ENCODE data around the gene KIF3C. TPM values are rescaled to one million over a fixed set of nuclear protein-coding genes. Genes with fewer than 3 reads are reported as not detected.

The KIF3C gene
- total and polyA plus RNA-seq, 2 donors (not counting 3 experiments of a cell fraction or from before 2014, with no cell fraction given) = 11.4 to 40.7 TPM

- CTCF ChIA-PET = interaction anchor here (0.5 to 2.6 kb wide), 14 partner anchors 9 to 1001 kb away, joined by 3 to 17 read pairs (median 4); partner anchors contain the start of gene RAB10
- no peak overlapping the region for H2AFZ ChIP-seq (ENCODE audit: low read depth, low read length)
- no peaks in the 10 kb centered on the region for H3K9me1 ChIP-seq (replicated peaks; ENCODE audit: control insufficient read depth, extremely low read depth, insufficient read depth, low read length)
- TF ChIP-seq POLR2AphosphoS5 (IDR thresholded peaks at IDR 0.05; ENCODE audit: insufficient read depth, low read depth, low read length) (peak; percentile 80), JUN (IDR thresholded peaks at IDR 0.05; ENCODE audit: borderline replicate concordance, insufficient read depth, insufficient read length, low read depth) (peak; percentile 91), CTCF (IDR thresholded peaks at IDR 0.05; ENCODE audit: extremely low read depth in 1 of 2, insufficient read depth in 1 of 2, low read depth in 1 of 2, low read length in 2 of 2) (no peak), MYC (IDR thresholded peaks at IDR 0.05; ENCODE audit: low read depth, low read length) (no peak), FOS (IDR thresholded peaks at IDR 0.05; ENCODE audit: borderline replicate concordance, insufficient read depth, low read length) (peak; percentile 92)
- peaks cover 10% of the 10 kb centered on the region for H3K79me2 ChIP-seq (ENCODE audit: control insufficient read depth, insufficient read depth, low read length)
- intact Hi-C loops (cut with micrococcal nuclease) (loop anchor here (1.0 to 2.0 kb wide), 2 partner anchors 21 to 52 kb away; partner anchors contain the start of gene KIF3C), dilution Hi-C loops (cut with MboI; ENCODE audit: extremely low pct_ligation_motif_present, low sequenced_read_pairs) (no loop called here)
- H3K36me3 ChIP-seq (ENCODE audit: control insufficient read depth in 2 of 2, extremely low read depth in 1 of 2, insufficient read depth in 2 of 2, low read length in 2 of 2) = peaks cover 0 to 5% of the 10 kb centered on the region in 2 experiments
- FAIRE-seq (peak; percentile 99), DNase-seq (ENCODE audit: low read depth, low spot score) (peak; percentile 95)
- H3K27me3 ChIP-seq (ENCODE audit: control insufficient read depth in 2 of 2, insufficient read depth in 2 of 2, low read length in 2 of 2) = no peaks in the 10 kb centered on the region
- H3K4me2 ChIP-seq (ENCODE audit: insufficient read depth, low read length) = peak overlapping the region; percentile 69
- BruUV-seq (replicated peaks) = no TSS peak
- peak overlapping the region; percentile 58 for H3K27ac ChIP-seq (ENCODE audit: insufficient read depth, low read depth, low read length)
- no peaks in the 10 kb centered on the region for H3K9me3 ChIP-seq (replicated peaks; ENCODE audit: control insufficient read depth, insufficient read depth, low read length)
- no peaks in the 10 kb centered on the region for H4K20me1 ChIP-seq (replicated peaks; ENCODE audit: control insufficient read depth, extremely low read depth, insufficient read depth, low read length)
- H3K9ac ChIP-seq (replicated peaks; ENCODE audit: extremely low read depth, insufficient read depth, low read length) = no peak overlapping the region
- POLR2A ChIA-PET = interaction anchor here (0.9 to 1.3 kb wide), 3 partner anchors 16 to 72 kb away, joined by 3 to 4 read pairs (median 3); no protein-coding TSS in a partner anchor
- H3K4me1 ChIP-seq (ENCODE audit: control insufficient read depth, extremely low read depth, insufficient read depth, low read length) = peaks cover 28% of the 10 kb centered on the region
- H3K4me3 ChIP-seq (replicated peaks in 1 of 3; ENCODE audit: insufficient read depth in 1 of 3, low read depth in 1 of 3, low read length in 3 of 3) = no peak overlapping the region
These were observed 21.4 kb downstream of the KIF3C start for GRCh38 chr2:25960920-25961319.

Data from endothelial cell of umbilical vein (primary cell).